H9 (cell line): ENCODE measurements around the gene OR13C9. TPM values are rescaled to one million over a fixed set of nuclear protein-coding genes. Genes with fewer than 3 reads are reported as not detected.

Experiments used
- DNase-seq: peaks from one replicate; pipeline ENCODE4 v3.0.0-alpha.2; 2017
- H2AFZ ChIP-seq: one replicate; pipeline ENCODE4 v1.6.1; 2013; ENCODE audit warnings: mild to moderate bottlenecking, low read length, control low read depth, moderate library complexity
- H2AK5ac ChIP-seq: 2 replicates; pipeline ENCODE4 v1.6.1; 2013; ENCODE audit warnings: low read length, control low read depth, mixed read lengths; ENCODE audit not compliant: insufficient read length
- H2BK120ac ChIP-seq: one replicate; pipeline ENCODE4 v1.6.1; 2013; ENCODE audit warnings: low read depth, mild to moderate bottlenecking, low read length, control low read depth, inconsistent platforms; ENCODE audit not compliant: poor library complexity, severe bottlenecking
- H2BK12ac ChIP-seq: 2 replicates; pipeline ENCODE4 v1.6.1; 2013; ENCODE audit warnings: low read length, control low read depth, mixed read lengths, low read depth; ENCODE audit not compliant: insufficient read length
- H2BK15ac ChIP-seq: 2 replicates; pipeline ENCODE4 v1.6.1; 2013; ENCODE audit warnings: low read depth, low read length, control low read depth
- H2BK20ac ChIP-seq: one replicate; pipeline ENCODE4 v1.6.1; 2013; ENCODE audit warnings: low read depth, mild to moderate bottlenecking, low read length, control low read depth, inconsistent platforms; ENCODE audit not compliant: poor library complexity, severe bottlenecking
- H2BK5ac ChIP-seq: 2 replicates; pipeline ENCODE4 v1.6.1; 2013; ENCODE audit warnings: low read length, control low read depth, mixed read lengths; ENCODE audit not compliant: insufficient read length
- H3K14ac ChIP-seq: 2 replicates; pipeline ENCODE4 v1.6.1; 2013; ENCODE audit warnings: low read length, control low read depth; ENCODE audit not compliant: insufficient read depth
- H3K18ac ChIP-seq: 2 replicates; pipeline ENCODE4 v1.6.1; 2013; ENCODE audit warnings: low read depth, mild to moderate bottlenecking, mixed read lengths, low read length, control low read depth; ENCODE audit not compliant: insufficient read length
- H3K23ac ChIP-seq: 2 replicates; pipeline ENCODE4 v1.6.1; 2013; ENCODE audit warnings: low read length, control low read depth, mixed read lengths, low read depth; ENCODE audit not compliant: insufficient read length
- H3K23me2 ChIP-seq: 2 replicates; pipeline ENCODE4 v1.6.1; 2013; ENCODE audit warnings: low read depth, mild to moderate bottlenecking, mixed read lengths, low read length, control low read depth; ENCODE audit not compliant: insufficient read length, poor library complexity, severe bottlenecking
- H3K27ac ChIP-seq: 2 replicates; pipeline ENCODE4 v1.5.1; 2013; ENCODE audit warnings: low read length, control low read depth, mixed read lengths, low read depth; ENCODE audit not compliant: insufficient read length
- H3K27me3 ChIP-seq: 2 replicates; pipeline ENCODE4 v1.6.1; 2013; ENCODE audit warnings: low read length, control low read depth, inconsistent platforms; ENCODE audit not compliant: insufficient read depth
- H3K4ac ChIP-seq: 2 replicates; pipeline ENCODE4 v1.6.1; 2013; ENCODE audit warnings: low read depth, mild to moderate bottlenecking, control low read depth, inconsistent platforms, low read length, moderate library complexity
- H3K4me1 ChIP-seq: 2 replicates; pipeline ENCODE4 v1.6.1; 2013; ENCODE audit warnings: low read length, control low read depth, inconsistent platforms; ENCODE audit not compliant: insufficient read depth
- H3K4me2 ChIP-seq: 2 replicates; pipeline ENCODE4 v1.6.1; 2013; ENCODE audit warnings: low read length, control low read depth, mixed read lengths; ENCODE audit not compliant: insufficient read length, insufficient read depth
- H3K56ac ChIP-seq: 2 replicates; pipeline ENCODE4 v1.6.1; 2013; ENCODE audit warnings: low read depth, mild to moderate bottlenecking, mixed read lengths, low read length, control low read depth; ENCODE audit not compliant: insufficient read length
- H3K79me1 ChIP-seq: 2 replicates; pipeline ENCODE4 v1.6.1; 2013; ENCODE audit warnings: low read depth, mild to moderate bottlenecking, moderate library complexity, low read length, control low read depth, inconsistent platforms; ENCODE audit not compliant: insufficient read depth, poor library complexity, severe bottlenecking
- H3K79me2 ChIP-seq: 2 replicates; pipeline ENCODE4 v1.6.1; 2013; ENCODE audit warnings: low read length, control low read depth, inconsistent platforms; ENCODE audit not compliant: insufficient read depth
- H3K9ac ChIP-seq: 2 replicates; pipeline ENCODE4 v1.6.1; 2013; ENCODE audit warnings: low read length, control low read depth, mixed read lengths; ENCODE audit not compliant: insufficient read length; ENCODE audit errors: extremely low read depth
- H3K9me3 ChIP-seq: one replicate; pipeline ENCODE4 v1.6.1; 2013; ENCODE audit warnings: low read depth, low read length, inconsistent platforms; ENCODE audit not compliant: control insufficient read depth
- H3T11ph ChIP-seq: one replicate; pipeline ENCODE4 v1.6.1; 2013; ENCODE audit warnings: mild to moderate bottlenecking, low read length, control low read depth, inconsistent platforms
- H4K20me1 ChIP-seq: one replicate; pipeline ENCODE4 v1.6.1; 2013; ENCODE audit not compliant: control insufficient read depth, insufficient read length, insufficient read depth
- H4K5ac ChIP-seq: 2 replicates; pipeline ENCODE4 v1.6.1; 2013; ENCODE audit warnings: low read depth, mild to moderate bottlenecking, mixed read lengths, low read length, control low read depth; ENCODE audit not compliant: insufficient read length
- H4K8ac ChIP-seq: replicated peaks from 2 replicates; pipeline ENCODE4 v1.6.1; 2013; ENCODE audit warnings: low read length, control low read depth, mixed read lengths, low read depth; ENCODE audit not compliant: insufficient read length
- H4K91ac ChIP-seq: 2 replicates; pipeline ENCODE4 v1.6.1; 2013; ENCODE audit warnings: low read depth, mild to moderate bottlenecking, moderate library complexity, mixed read lengths, low read length, control low read depth; ENCODE audit not compliant: insufficient read length
- H3K27ac Mint-ChIP-seq, 3 experiments: 2 replicates in 2 of 3; 3 replicates in 1 of 3; pipeline ENCODE4 v1.8.0; 2020 to 2021; ENCODE audit warnings: mixed read lengths in 3 of 3, mild to moderate bottlenecking in 1 of 3, moderate library complexity in 1 of 3
- H3K27me3 Mint-ChIP-seq: 2 replicates; pipeline ENCODE4 v1.8.0; 2021; ENCODE audit warnings: low read depth, mild to moderate bottlenecking, moderate library complexity, mixed read lengths
- H3K36me3 Mint-ChIP-seq, 3 experiments: 2 replicates in 2 of 3; 3 replicates in 1 of 3; pipeline ENCODE4 v1.8.0; 2020 to 2021; ENCODE audit warnings: low read depth in 3 of 3, mixed read lengths in 3 of 3; ENCODE audit not compliant: insufficient read depth in 1 of 3
- H3K4me1 Mint-ChIP-seq, 2 experiments: 2 replicates each; pipeline ENCODE4 v1.8.0; 2020; ENCODE audit warnings: mixed read lengths in 2 of 2
- H3K4me3 Mint-ChIP-seq, 2 experiments: 2 replicates in 1 of 2; 3 replicates in 1 of 2; pipeline ENCODE4 v1.8.0; 2020 to 2021; ENCODE audit warnings: mild to moderate bottlenecking in 2 of 2, mixed read lengths in 2 of 2, moderate library complexity in 1 of 2
- H3K9me3 Mint-ChIP-seq, 2 experiments: 2 replicates in 1 of 2; 3 replicates in 1 of 2; pipeline ENCODE4 v1.8.0; 2020; ENCODE audit warnings: mild to moderate bottlenecking in 2 of 2, mixed read lengths in 2 of 2, moderate library complexity in 1 of 2
- CTCF ChIP-seq: fragments of 200-600 bp; sonication (generic); conservative IDR thresholded peaks from 3 replicates; pipeline ENCODE4 v1.8.0; 2021; ENCODE audit warnings: antibody characterized with exemption, mild to moderate bottlenecking
- total RNA-seq: library from RNA; stranded (reverse); gene quantifications from 2 replicates; pipeline ENCODE4 v1.2.1, GENCODE V29; 2021

Gene OR13C9
- total RNA-seq, 1 experiment from 2014 or later: not detected

- no peak overlapping the region for H2AFZ ChIP-seq
- no peak overlapping the region for H2BK120ac ChIP-seq
- H3K27me3 ChIP-seq: no peaks in the 10 kb centered on the region
- H3K27ac ChIP-seq: no peak overlapping the region
- no peak overlapping the region for H3K18ac ChIP-seq
- no peaks in the 10 kb centered on the region for H3K4me1 ChIP-seq
- no peak overlapping the region for H2BK20ac ChIP-seq
- H3K4ac ChIP-seq: no peak overlapping the region
- H4K91ac ChIP-seq: no peak overlapping the region
- no peak for TF ChIP-seq CTCF
- no peak overlapping the region for H3K4me2 ChIP-seq
- H3K23ac ChIP-seq: no peak overlapping the region
- no peak overlapping the region for H2AK5ac ChIP-seq
- no peak overlapping the region for H4K8ac ChIP-seq
- no peaks in the 10 kb centered on the region for H3K79me2 ChIP-seq
- DNase-seq: no peak
- H3K14ac ChIP-seq: no peak overlapping the region
- H2BK15ac ChIP-seq: no peak overlapping the region
- peaks cover 17 to 23% of the 10 kb centered on the region in 2 experiments for H3K9me3 Mint-ChIP-seq
- no peaks in the 10 kb centered on the region for H3K4me1 Mint-ChIP-seq
- no peaks in the 10 kb centered on the region; the same call in 1 of the 2 replicates for H3K27me3 Mint-ChIP-seq
- H3K9ac ChIP-seq: no peak overlapping the region
- H3K56ac ChIP-seq: no peak overlapping the region
- H3K4me3 Mint-ChIP-seq: no peak overlapping the region
- H4K5ac ChIP-seq: no peak overlapping the region
- H3K27ac Mint-ChIP-seq: no peak overlapping the region
- H3K23me2 ChIP-seq: no peaks in the 10 kb centered on the region
- H3K36me3 Mint-ChIP-seq: peaks cover 0 to 12% (median 3%) of the 10 kb centered on the region in 3 experiments; a peak in 3 of 7 replicates
- no peak overlapping the region for H3T11ph ChIP-seq
- H3K9me3 ChIP-seq: no peaks in the 10 kb centered on the region
- no peaks in the 10 kb centered on the region for H4K20me1 ChIP-seq
- no peak overlapping the region for H2BK12ac ChIP-seq
- no peak overlapping the region for H2BK5ac ChIP-seq
- H3K79me1 ChIP-seq: no peaks in the 10 kb centered on the region
Measured at GRCh38 chr9:104635456-104635855, 17.5 kb upstream of the OR13C9 start.
